Myometrial cell (primary cell): ENCODE data around the gene CDKN2B-AS1. TPM values are rescaled to one million over a fixed set of nuclear protein-coding genes. Genes with fewer than 3 reads are reported as not detected.

Experiments
- total RNA-seq: library from RNA; depleted of rRNA; stranded (reverse); fragments of >200 nt; gene quantifications from 2 replicates; pipeline ENCODE4 v1.2.3, GENCODE V29; 2015

CDKN2B-AS1 gene
- total RNA-seq, result 0.53 and 2.0 TPM in 2 replicates

DNA sequence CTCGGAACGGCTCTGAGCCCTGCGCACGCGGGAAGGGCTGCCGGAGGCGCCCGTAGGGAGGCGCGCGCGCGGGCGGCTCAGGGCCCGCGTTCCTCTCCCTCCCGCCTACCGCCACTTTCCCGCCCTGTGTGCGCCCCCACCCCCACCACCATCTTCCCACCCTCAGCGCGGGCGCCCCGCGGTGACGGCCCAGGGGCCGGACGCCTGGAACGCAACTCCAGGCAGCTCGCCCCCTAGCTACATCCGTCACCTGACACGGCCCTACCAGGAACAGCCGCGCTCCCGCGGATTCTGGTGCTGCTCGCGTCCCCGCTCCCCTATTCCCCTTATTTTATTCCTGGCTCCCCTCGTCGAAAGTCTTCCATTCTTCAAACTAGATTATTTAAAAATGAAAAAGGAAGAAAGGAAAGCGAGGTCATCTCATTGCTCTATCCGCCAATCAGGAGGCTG is at the start of gene CDKN2B-AS1:
Gene CDKN2B-AS1, plus strand, starts transcription at position 236 of the 450 bp plus-strand sequence.

DNA sequence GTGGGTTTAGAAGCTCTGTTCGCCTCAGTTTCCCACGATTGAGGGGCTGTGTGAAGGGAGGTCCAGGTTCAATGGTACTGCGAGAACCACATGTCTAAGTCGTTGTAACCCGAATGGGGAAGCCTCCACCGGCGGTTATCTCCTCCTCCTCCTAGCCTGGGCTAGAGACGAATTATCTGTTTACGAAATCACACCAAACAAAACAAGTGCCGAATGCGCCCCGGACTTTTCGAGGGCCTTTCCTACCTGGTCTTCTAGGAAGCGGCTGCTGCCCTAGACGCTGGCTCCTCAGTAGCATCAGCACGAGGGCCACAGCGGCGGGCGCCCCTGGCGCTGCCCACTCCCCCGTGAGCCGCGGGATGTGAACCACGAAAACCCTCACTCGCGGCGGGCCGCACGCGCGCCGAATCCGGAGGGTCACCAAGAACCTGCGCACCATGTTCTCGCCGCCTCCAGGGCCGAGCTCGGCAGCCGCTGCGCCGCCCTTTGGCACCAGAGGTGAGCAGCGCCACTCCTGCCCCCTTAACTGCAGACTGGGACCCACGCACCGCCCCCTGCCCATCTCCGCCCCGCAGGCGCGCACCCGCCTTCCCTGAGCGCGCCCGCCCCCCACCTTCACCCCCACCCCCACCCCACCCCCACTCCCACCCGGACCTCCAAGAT is 567 bp upstream of the CDKN2B-AS1 start, which contains the start of gene CDKN2A:
Gene CDKN2A, minus strand, starts transcription at position 500 of the 663 bp plus-strand sequence.

DNA sequence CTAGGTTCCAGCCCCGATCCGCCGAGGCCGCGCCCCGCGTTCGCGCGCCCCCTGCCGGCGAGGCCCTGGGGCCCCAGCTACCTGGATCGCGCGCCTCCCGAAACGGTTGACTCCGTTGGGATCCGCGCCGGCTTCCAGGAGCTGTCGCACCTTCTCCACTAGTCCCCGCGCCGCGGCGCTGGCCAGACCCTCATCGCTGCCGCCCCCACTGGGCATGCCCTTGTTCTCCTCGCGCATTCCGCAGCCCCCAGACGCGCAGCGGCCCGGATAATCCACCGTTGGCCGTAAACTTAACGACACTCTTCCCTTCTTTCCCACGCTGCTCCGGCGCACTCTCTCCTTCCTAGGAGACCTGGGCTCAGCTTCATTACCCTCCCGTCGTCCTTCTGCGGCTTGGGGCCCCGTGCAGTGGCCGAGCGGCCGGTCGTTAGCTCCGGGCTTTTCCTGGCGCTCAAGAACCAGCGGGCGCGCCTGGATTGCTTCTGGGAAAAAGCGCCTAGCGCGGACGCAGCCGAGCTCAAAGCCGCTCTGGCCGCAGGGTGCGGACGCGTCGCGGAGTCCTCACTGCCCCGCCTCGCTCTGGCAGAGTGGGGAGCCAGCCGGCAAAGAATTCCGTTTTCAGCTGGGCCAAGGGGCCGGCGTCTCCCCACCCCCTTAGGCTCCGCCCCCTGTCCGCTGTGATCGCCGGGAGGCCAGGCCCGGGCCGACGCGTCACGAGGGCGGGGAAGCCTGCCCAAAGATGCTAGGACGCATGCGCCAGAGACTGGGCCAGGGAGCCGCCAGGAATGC is 14.3 kb downstream of the CDKN2B-AS1 start, which contains the start of gene CDKN2B:
Gene CDKN2B, minus strand, starts transcription at position 589 of the 789 bp plus-strand sequence. Its CDS starts 352 bp downstream, at position 237.

Other genes starting within 250 kb of the CDKN2B-AS1 start
- gene MTAP, start 192.2 kb upstream of the CDKN2B-AS1 start, total RNA-seq, result 15.9 and 19.8 TPM in 2 replicates
- 52.5 and 58.8 TPM in 2 replicates for gene CDKN2A, start 399 bp upstream of the CDKN2B-AS1 start, total RNA-seq
- gene CDKN2B, start 14.5 kb downstream of the CDKN2B-AS1 start, total RNA-seq, result 25.2 and 29.1 TPM in 2 replicates